NOMO-1 treated with DMSO at 0.1 percent for 48 hours (cell line): Measurements from ENCODE around the gene KANSL1.

Experiments used
- DNase-seq: peaks from one replicate; lab custom pipeline; 2025; ENCODE audit not compliant: unreplicated experiment; lab: John Stamatoyannopoulos, UW

KANSL1 gene

DNA sequence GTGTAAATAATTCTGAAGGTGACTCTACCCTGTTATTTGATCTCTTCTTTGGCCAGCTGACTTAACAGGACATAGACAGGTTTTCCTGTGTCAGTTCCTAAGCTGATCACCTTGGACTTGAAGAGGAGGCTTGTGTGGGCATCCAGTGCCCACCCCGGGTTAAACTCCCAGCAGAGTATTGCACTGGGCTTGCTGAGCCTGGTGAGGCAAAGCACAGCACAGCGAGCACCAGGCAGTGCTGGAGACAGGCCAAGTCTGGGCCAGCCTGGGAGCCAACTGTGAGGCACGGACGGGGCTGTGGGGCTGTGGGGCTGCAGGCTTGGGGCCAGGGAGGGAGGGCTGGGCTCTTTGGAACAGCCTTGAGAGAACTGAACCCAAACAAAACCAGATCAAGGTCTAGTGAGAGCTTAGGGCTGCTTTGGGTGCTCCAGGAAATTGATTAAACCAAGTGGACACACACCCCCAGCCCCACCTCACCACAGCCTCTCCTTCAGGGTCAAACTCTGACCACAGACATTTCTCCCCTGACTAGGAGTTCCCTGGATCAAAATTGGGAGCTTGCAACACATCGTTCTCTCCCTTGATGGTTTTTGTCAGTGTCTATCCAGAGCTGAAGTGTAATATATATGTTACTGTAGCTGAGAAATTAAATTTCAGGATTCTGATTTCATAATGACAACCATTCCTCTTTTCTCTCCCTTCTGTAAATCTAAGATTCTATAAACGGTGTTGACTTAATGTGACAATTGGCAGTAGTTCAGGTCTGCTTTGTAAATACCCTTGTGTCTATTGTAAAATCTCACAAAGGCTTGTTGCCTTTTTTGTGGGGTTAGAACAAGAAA, 189.1 kb downstream of the KANSL1 start:
- no peak for DNase-seq

DNA sequence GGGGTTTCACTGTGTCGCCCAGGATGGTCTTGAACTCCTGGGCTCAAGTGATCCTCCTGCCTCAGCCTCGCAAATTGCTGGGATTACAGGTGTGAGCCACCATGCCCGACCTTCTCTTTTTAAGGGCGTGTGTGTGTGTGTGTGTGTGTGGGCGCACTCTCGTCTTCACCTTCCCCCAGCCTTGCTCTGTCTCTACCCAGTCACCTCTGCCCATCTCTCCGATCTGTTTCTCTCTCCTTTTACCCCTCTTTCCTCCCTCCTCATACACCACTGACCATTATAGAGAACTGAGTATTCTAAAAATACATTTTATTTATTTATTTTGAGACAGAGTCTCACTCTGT, 190.3 kb downstream of the KANSL1 start:
- no peak for DNase-seq

DNA sequence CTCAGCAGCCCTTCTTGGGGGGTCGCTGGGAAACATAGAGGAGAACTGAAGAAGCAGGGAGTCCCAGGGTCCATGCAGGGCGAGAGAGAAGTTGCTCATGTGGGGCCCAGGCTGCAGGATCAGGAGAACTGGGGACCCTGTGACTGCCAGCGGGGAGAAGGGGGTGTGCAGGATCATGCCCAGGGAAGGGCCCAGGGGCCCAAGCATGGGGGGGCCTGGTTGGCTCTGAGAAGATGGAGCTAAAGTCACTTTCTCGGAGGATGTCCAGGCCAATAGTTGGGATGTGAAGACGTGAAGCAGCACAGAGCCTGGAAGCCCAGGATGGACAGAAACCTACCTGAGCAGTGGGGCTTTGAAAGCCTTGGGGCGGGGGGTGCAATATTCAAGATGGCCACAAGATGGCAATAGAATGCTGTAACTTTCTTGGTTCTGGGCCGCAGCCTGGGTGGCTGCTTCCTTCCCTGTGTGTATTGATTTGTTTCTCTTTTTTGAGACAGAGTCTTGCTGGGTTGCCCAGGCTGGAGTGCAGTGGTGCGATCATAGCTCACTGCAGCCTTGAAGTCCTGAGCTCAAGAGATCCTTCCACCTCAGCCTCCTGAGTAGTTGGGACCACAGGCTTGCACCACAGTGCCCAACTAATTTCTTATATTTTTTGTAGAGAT, 190.8 kb downstream of the KANSL1 start:
- DNase-seq, result peak; percentile 64

DNA sequence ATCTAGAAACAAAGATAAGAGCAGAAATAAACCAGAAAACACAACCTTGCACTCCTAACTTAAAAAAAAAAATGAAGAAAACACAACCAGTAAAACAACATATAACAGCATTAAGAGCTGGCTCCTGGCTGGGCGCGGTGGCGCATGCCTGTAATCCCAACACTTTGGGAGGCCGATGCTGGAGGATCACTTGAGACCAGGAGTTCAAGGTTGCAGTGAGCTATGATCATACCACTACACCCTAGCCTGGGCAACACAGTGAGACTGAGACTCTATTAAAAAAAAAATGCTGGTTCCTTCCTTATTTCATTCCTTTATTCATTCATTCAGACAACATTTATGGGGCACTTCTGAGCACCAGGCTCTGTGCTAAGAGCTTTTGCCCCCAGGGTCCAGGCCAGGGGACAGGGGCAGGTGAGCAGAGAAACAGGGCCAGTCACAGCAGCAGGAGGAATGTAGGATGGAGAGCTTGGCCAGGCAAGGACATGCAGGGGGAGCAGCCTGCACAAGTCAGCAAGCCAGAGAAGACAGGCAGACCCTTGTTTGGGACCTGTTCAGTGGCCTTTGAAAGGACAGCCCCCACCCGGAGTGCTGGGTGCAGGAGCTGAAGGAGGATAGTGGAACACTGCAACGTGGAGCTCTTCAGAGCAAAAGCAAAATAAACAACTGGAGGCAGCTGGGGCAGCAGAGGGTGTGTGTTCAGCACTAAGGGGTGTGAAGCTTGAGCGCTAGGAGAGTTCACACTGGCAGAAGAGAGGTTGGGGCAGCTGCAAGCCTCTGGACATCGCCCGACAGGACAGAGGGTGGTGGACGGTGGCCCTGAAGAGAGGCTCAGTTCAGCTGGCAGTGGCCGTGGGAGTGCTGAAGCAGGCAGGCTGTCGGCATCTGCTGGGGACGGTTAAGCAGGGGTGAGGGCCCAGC, 191.6 kb downstream of the KANSL1 start:
- no peak for DNase-seq

DNA sequence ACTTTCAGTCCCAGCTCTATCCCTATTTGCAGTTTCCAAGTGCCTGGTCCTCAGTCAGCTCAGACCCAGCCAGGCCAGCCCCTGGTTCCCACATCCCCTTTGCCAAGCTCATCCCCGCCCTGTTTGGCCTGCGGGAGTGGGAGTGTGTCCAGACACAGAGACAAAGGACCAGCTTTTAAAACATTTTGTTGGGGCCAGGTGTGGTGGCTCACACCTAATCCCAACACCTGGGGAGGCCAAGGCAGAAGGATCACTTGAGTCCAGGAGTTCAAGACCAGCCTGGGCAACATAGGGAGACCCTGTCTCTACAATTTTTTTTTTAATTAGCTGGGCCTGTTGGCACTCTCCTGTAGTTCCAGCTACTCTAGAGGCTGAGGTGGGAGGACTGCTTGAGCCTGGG, 192.5 kb downstream of the KANSL1 start:
- no peak for DNase-seq

DNA sequence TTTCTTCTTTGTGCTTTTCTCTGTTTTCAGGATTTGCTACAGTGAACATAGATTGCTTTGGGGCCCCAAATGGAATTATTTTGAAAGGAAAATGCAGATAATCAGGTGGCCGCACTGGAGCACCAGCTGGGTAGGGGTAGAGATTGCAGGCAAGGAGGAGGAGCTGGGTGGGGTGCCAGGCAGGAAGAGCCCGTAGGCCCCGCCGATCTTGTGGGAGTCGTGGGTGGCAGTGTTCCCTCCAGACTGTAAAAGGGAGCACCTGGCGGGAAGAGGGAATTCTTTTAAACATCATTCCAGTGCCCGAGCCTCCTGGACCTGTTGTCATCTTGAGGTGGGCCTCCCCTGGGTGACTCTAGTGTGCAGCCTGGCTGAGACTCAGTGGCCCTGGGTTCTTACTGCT, 192.9 kb downstream of the KANSL1 start:
- no peak for DNase-seq

DNA sequence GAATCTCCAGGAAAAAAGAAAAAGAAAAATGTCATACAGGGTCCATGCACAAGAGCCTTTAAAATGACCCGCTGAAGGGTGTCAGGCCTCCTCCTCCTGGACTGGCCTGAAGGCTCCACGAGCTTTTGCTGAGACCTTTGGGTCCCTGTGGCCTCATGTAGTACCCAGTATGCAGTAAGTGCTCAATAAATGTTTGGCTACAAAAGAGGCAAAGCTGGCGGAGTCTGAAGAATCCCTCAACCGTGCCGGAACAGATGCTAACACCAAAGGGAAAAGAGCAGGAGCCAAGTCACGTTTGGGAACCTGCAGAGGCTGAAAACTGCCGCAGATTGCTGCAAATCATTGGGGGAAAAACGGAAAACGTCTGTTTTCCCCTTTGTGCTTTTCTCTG, 193.3 kb downstream of the KANSL1 start:
- no peak for DNase-seq

DNA sequence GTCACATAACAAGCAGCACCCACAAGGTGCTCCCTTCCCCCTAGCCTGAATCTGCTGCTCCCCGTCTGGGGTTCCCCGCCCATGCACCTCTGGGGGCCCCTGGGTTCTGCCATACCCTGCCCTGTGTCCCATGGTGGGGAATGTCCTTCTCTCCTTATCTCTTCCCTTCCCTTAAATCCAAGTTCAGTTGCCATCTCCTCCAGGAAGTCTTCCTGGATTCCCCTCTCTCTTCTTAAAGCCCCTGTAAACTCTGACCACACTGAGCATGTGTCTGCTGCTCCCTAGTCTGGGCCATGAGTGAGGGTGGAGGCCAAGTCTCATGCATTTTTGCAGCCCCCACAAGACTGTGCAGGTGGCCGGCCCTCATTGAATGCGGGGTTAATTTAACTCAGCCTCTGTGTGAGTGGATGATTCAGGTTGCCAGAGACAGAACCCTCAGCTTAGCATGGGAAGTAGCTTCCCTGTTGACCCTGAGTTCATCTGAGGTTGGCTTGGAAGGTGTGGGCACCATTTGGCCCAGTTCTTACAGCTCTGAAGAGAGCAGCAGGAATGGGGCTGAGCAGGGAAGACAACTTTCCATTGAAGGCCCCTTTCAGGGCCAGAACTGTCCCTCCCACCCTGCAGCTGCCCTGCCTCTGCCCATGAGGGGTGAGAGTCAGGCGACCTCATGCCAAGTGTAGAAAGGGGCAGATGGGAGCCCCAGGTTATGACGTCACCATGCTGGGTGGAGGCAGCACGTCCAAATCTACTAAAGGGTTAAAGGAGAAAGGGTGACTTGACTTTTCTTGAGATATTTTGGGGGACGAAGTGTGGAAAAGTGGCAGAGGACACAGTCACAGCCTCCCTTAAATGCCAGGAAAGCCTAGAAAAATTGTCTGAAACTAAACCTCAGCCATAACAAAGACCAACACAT, 194.0 kb downstream of the KANSL1 start, which contains the start of gene STH:
STH (plus strand) TSS at position 264 of the 913 bp plus-strand sequence; CDS start at position 294, 30 bp downstream.
- DNase-seq, result no peak

DNA sequence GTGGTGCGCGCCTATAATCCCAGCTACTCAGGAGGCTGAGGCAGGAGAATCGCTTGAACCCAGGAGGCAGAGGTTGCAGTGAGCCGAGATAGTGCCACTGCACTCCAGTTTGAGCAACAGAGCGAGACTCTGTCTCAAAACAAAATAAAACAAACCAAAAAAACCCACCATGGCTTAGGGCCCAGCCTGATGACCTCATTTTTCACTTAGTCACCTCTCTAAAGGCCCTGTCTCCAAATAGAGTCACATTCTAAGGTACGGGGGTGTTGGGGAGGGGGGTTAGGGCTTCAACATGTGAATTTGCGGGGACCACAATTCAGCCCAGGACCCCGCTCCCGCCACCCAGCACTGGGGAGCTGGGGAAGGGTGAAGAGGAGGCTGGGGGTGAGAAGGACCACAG, 195.6 kb downstream of the KANSL1 start:
- DNase-seq, result no peak

DNA sequence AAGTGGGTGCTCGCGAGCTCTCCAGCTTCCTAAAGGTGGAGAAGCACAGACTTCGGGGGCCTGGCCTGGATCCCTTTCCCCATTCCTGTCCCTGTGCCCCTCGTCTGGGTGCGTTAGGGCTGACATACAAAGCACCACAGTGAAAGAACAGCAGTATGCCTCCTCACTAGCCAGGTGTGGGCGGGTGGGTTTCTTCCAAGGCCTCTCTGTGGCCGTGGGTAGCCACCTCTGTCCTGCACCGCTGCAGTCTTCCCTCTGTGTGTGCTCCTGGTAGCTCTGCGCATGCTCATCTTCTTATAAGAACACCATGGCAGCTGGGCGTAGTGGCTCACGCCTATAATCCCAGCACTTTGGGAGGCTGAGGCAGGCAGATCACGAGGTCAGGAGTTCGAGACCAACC, 196.1 kb downstream of the KANSL1 start:
- no peak for DNase-seq

DNA sequence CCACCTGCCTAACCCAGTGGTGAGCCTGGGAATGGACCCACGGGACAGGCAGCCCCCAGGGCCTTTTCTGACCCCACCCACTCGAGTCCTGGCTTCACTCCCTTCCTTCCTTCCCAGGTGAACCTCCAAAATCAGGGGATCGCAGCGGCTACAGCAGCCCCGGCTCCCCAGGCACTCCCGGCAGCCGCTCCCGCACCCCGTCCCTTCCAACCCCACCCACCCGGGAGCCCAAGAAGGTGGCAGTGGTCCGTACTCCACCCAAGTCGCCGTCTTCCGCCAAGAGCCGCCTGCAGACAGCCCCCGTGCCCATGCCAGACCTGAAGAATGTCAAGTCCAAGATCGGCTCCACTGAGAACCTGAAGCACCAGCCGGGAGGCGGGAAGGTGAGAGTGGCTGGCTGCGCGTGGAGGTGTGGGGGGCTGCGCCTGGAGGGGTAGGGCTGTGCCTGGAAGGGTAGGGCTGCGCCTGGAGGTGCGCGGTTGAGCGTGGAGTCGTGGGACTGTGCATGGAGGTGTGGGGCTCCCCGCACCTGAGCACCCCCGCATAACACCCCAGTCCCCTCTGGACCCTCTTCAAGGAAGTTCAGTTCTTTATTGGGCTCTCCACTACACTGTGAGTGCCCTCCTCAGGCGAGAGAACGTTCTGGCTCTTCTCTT, 196.8 kb downstream of the KANSL1 start:
- no peak for DNase-seq

DNA sequence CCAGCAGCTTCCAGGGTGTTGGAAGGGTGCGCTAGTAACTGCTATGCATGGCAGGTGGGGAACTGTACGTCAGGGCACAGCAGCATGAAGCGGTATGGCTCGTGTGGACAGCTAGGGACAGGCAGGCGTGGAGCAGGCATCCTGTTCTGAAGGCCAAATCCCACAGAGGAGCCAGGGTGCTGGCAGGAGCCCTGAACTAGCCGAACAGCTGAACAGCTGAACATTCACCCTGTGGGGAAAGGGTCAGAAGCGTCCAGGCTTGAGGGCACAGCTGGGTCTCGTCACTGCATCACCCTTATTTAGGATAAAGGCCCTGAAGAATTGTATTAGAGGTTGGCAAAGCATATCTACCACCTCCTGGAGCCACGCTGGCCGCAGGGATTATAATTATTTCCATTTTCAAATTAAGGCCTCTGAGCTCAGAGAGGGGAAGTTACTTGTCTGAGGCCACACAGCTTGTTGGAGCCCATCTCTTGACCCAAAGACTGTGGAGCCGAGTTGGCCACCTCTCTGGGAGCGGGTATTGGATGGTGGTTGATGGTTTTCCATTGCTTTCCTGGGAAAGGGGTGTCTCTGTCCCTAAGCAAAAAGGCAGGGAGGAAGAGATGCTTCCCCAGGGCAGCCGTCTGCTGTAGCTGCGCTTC, 197.5 kb downstream of the KANSL1 start:
- no peak for DNase-seq

DNA sequence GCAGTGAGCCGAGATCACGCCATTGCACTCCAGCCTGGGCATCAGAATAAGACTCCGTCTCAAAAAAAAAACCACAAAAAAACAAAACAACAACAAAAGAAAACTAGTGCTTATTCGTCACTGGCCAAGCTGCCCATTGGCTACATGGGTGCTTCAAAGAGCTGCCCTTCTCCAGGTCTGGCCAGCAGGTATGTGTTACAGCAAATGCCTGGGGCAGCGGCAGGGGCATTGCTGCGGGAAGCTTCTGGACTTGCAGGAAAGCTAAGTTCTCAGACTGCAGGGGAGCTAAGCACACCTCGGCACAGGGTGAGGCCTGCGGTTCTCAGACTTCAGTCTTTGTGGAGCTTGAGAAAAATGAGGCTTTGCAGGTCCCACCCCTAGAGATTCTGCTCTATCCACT, 198.2 kb downstream of the KANSL1 start:
- DNase-seq, result no peak

DNA sequence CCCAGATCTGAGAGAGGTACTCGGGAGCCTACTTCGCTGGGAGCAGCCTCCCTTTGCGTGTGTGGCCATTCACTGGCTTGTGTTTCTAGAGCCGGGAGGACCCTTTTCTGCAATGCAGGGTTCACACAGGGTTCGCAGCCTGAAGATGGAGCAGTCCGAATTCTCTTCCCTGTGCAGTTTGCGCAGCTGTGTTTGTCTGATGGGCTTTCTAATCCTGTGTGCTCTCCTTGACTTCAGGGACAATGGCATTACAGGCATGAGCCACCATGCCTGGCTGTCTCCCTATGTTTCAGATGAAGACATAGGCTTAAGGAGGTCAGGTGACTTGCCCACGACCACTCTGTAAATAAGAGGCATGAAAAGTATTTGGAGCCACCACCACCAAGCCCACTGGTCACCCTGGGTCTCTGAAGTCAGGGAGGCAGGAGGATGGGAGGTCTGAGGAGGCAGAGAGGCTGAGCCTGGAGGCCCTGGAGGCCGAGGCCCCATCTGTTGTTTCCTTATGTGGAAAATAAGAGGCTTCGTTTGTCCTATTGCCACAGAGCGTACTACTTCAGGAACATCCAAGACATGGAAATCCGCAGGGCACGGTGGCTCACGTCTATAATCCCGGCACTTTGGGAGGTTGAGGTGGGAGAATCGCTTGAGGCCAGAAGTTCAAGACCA, 199.1 kb downstream of the KANSL1 start:
- DNase-seq, result no peak

DNA sequence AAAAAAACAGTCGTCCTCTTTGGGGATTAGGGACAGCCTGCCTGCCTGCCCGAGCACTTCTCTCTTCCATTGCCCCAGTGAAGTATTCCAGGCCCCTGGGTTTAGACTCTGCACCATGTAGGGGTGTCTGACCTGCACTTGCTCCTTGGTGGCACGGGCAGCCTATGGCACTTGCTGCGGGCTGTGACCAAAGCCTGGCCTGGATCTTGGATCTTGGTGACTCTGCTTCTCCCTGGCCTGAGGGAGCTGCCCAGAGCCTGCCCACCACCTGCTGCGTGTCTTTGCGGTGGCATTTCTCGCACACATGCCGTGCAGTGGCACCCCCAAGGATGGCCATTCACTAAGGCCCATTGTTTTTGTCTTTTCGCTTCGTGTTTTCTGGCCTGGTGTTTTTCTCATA, 200.3 kb downstream of the KANSL1 start:
- no peak for DNase-seq

DNA sequence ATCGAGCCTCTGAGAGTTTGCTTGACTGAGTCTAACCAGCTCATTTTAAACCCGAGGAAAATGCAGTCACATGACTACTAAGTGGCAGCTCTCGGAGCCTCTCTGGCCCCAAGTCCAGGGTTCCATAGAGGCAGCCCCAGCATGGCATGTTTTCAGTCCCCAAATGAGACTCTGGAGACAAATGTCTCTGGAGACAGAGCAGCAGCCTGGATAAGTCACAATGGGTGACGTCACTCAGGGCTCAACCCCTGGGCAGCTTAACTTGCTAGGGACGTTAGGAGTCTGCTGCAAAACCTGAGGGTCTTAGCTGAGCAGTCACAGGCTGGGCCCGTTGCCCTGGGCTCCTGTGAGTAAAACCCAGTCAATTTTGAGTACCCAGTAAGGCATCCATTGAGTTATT, 201.1 kb downstream of the KANSL1 start:
- DNase-seq, result no peak

DNA sequence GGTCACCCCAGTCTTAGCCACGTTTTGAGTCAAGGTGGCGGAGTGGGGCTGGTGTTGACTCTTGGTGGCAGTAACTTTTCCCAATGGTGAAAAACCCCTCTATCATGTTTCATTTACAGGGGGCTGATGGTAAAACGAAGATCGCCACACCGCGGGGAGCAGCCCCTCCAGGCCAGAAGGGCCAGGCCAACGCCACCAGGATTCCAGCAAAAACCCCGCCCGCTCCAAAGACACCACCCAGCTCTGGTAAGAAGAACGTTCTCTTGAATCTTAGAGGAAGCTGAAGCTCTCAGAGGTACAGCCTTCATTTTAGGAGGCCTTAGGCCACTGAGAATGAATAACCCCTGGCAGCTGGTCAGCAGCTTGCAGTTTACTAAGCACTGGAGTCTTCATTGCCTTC, 201.9 kb downstream of the KANSL1 start:
- no peak for DNase-seq

DNA sequence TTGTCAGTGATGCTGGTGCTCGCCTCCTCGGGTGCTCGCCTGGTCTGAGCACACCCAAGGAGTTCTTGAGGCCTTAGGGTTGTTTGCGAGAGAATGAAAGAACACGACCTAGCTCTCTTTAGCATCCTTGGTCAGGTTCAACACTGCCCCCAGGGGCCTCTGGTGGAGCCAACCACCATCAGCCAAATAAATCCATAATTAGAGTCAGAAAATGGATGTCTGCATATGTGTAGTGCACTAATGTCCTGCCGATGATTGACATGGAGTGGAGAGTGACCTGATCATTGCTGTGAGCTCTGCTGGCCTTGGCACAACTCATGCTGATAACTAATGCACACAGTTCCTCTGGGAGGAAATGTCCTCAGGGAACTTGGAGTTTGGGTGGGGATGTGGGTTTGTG, 202.3 kb downstream of the KANSL1 start:
- DNase-seq, result no peak

DNA sequence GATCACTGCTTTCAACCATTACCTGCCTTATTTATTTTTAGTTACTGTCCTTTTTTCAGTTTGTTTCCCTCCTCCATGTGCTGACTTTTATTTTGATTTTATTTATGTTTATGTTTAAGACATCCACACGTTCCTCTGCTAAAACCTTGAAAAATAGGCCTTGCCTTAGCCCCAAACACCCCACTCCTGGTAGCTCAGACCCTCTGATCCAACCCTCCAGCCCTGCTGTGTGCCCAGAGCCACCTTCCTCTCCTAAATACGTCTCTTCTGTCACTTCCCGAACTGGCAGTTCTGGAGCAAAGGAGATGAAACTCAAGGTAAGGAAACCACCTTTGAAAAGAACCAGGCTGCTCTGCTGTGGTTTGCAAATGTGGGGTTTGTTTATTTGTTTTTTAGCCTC, 203.5 kb downstream of the KANSL1 start:
- no peak for DNase-seq
